IMR-90 (cell line): ENCODE data around the gene PRDM12. TPM values are rescaled to one million over a fixed set of nuclear protein-coding genes. Genes with fewer than 3 reads are reported as not detected.
A peak's percentile ranks its signal among the peaks of the same experiment; 100 is the strongest.

Source experiments
- ATAC-seq: fragments of 200-7000 bp; cut with Tn5 transposase; 2 replicates; pipeline ENCODE4 v1.9.1; 2020; ENCODE audit warnings: low read depth, mild to moderate bottlenecking, moderate library complexity
- BruUV-seq: library from RNA; stranded (reverse); fragments of 400-500 nt; replicated peaks from 2 replicates; lab custom pipeline; 2021; lab: Mats Ljungman, UMichigan
- CTCF ChIA-PET: fragments of 300-600 bp; formaldehyde crosslinking; extraction: SDS; loops from one replicate; lab custom pipeline; 2021; ENCODE audit warnings: antibody characterized with exemption; lab: Yijun Ruan, JAX
- POLR2A ChIA-PET: fragments of 300-600 bp; sonication (Branson Sonifier 250); formaldehyde crosslinking; loops from one replicate; lab custom pipeline; 2022; ENCODE audit warnings: antibody characterized with exemption; ENCODE audit not compliant: unreplicated experiment; lab: Charles Lee
- DNase-seq: peaks from one replicate; pipeline ENCODE4 v3.0.0; 2013
- H2AFZ ChIP-seq: replicated peaks from 2 replicates; pipeline ENCODE3; 2013; ENCODE audit warnings: low read length, mild to moderate bottlenecking; ENCODE audit not compliant: poor library complexity
- H2AK5ac ChIP-seq: 2 replicates; pipeline ENCODE4 v1.6.1; 2013; ENCODE audit warnings: low read depth, low read length, inconsistent platforms
- H2AK9ac ChIP-seq: replicated peaks from 2 replicates; pipeline ENCODE3; 2013; ENCODE audit warnings: mild to moderate bottlenecking, low read depth, low read length, moderate library complexity; ENCODE audit not compliant: poor library complexity
- H2BK120ac ChIP-seq: 2 replicates; pipeline ENCODE4 v1.6.1; 2013; ENCODE audit warnings: low read depth, low read length, inconsistent platforms
- H2BK15ac ChIP-seq: 3 replicates; pipeline ENCODE4 v1.6.1; 2013; ENCODE audit warnings: low read depth, low read length, inconsistent platforms
- H2BK20ac ChIP-seq: 2 replicates; pipeline ENCODE4 v1.6.1; 2013; ENCODE audit warnings: low read depth, mild to moderate bottlenecking, inconsistent platforms, low read length, moderate library complexity
- H2BK5ac ChIP-seq: 2 replicates; pipeline ENCODE4 v1.6.1; 2013; ENCODE audit warnings: mild to moderate bottlenecking, low read depth, low read length, inconsistent platforms; ENCODE audit not compliant: poor library complexity, severe bottlenecking
- H3K14ac ChIP-seq: replicated peaks from 2 replicates; pipeline ENCODE4 v1.6.1; 2013; ENCODE audit warnings: low read depth, low read length, inconsistent platforms
- H3K18ac ChIP-seq: 2 replicates; pipeline ENCODE4 v1.6.1; 2013; ENCODE audit warnings: low read depth, low read length, control low read depth
- H3K23ac ChIP-seq: 2 replicates; pipeline ENCODE4 v1.6.1; 2013; ENCODE audit warnings: low read depth, low read length, inconsistent platforms
- H3K27ac ChIP-seq: 2 replicates; pipeline ENCODE4 v1.5.1; 2013; ENCODE audit warnings: mild to moderate bottlenecking, control low read depth, low read length; ENCODE audit not compliant: insufficient read depth
- H3K27me3 ChIP-seq: 2 replicates; pipeline ENCODE4 v1.6.1; 2013; ENCODE audit warnings: low read length; ENCODE audit not compliant: control insufficient read depth, insufficient read depth
- H3K36me3 ChIP-seq: 2 replicates; pipeline ENCODE4 v1.6.1; 2013; ENCODE audit warnings: low read length, mixed read lengths; ENCODE audit not compliant: control insufficient read depth, insufficient read depth
- H3K4ac ChIP-seq: 2 replicates; pipeline ENCODE4 v1.6.1; 2013; ENCODE audit warnings: low read depth, low read length, inconsistent platforms
- H3K4me1 ChIP-seq: 2 replicates; pipeline ENCODE4 v1.6.1; 2013; ENCODE audit warnings: low read length, mixed read lengths; ENCODE audit not compliant: control insufficient read depth, insufficient read depth
- H3K4me2 ChIP-seq: 2 replicates; pipeline ENCODE4 v1.6.1; 2013; ENCODE audit warnings: low read depth, mild to moderate bottlenecking, control low read depth, low read length, moderate library complexity
- H3K4me3 ChIP-seq: 2 replicates; pipeline ENCODE4 v1.5.1; 2013; ENCODE audit warnings: low read depth, mild to moderate bottlenecking, control low read depth, low read length, moderate library complexity; ENCODE audit not compliant: insufficient read depth
- H3K56ac ChIP-seq: 2 replicates; pipeline ENCODE4 v1.6.1; 2013; ENCODE audit warnings: low read length, inconsistent platforms; ENCODE audit not compliant: insufficient read depth; ENCODE audit errors: extremely low read depth
- H3K79me1 ChIP-seq, 2 experiments: 2 replicates each; pipeline ENCODE4 v1.6.1; 2013; ENCODE audit warnings: low read length in 2 of 2, inconsistent platforms in 1 of 2, low read depth in 1 of 2
- H3K9ac ChIP-seq: 2 replicates; pipeline ENCODE4 v1.6.1; 2013; ENCODE audit warnings: low read depth, low read length, control low read depth
- H3K9me1 ChIP-seq: 2 replicates; pipeline ENCODE4 v1.6.1; 2013; ENCODE audit warnings: low read length, inconsistent platforms; ENCODE audit not compliant: insufficient read depth
- H3K9me3 ChIP-seq: 2 replicates; pipeline ENCODE4 v1.6.1; 2013; ENCODE audit warnings: low read length; ENCODE audit not compliant: control insufficient read depth, insufficient read depth
- H4K20me1 ChIP-seq: 2 replicates; pipeline ENCODE4 v1.6.1; 2013; ENCODE audit warnings: low read length, inconsistent platforms; ENCODE audit not compliant: insufficient read depth
- H4K5ac ChIP-seq: 2 replicates; pipeline ENCODE4 v1.6.1; 2013; ENCODE audit warnings: mild to moderate bottlenecking, low read depth, low read length, control low read depth
- H4K8ac ChIP-seq, 2 experiments: 2 replicates each; pipeline ENCODE4 v1.6.1; 2013; ENCODE audit warnings: low read depth in 2 of 2, low read length in 2 of 2, control low read depth in 1 of 2, inconsistent platforms in 1 of 2
- H4K91ac ChIP-seq: 2 replicates; pipeline ENCODE4 v1.6.1; 2013; ENCODE audit warnings: low read depth, low read length, inconsistent platforms; ENCODE audit not compliant: insufficient read depth
- BHLHE40 ChIP-seq: fragments of 150-350 bp; IDR thresholded peaks from 2 replicates; pipeline ENCODE4 v1.6.1; 2016; ENCODE audit warnings: mild to moderate bottlenecking, low read depth, low read length
- CEBPB ChIP-seq: IDR thresholded peaks from 2 replicates; pipeline ENCODE4 v1.6.1; 2012; ENCODE audit warnings: low read depth, low read length, improper control_type of control experiment
- CHD1 ChIP-seq: IDR thresholded peaks from 2 replicates; pipeline ENCODE4 v1.6.1; 2012; ENCODE audit warnings: low read depth, low read length, improper control_type of control experiment
- FOS ChIP-seq: fragments of 150-350 bp; IDR thresholded peaks from 2 replicates; pipeline ENCODE4 v1.6.1; 2016; ENCODE audit warnings: low read depth, low read length
- MAFK ChIP-seq: IDR thresholded peaks from 2 replicates; pipeline ENCODE4 v1.6.1; 2012; ENCODE audit warnings: low read depth, low read length, improper control_type of control experiment
- MAZ ChIP-seq: IDR thresholded peaks from 2 replicates; pipeline ENCODE4 v1.6.1; 2012; ENCODE audit warnings: low read depth, mild to moderate bottlenecking, low read length, improper control_type of control experiment, moderate library complexity, borderline replicate concordance
- MXI1 ChIP-seq: IDR thresholded peaks from 2 replicates; pipeline ENCODE4 v1.6.1; 2012; ENCODE audit warnings: low read depth, mild to moderate bottlenecking, low read length, moderate library complexity, borderline replicate concordance
- NFE2L2 ChIP-seq: fragments of 150-350 bp; IDR thresholded peaks from 2 replicates; pipeline ENCODE4 v1.6.1; 2016; ENCODE audit warnings: low read depth, mild to moderate bottlenecking, low read length
- POLR2A ChIP-seq: IDR thresholded peaks from 2 replicates; pipeline ENCODE4 v1.6.1; 2012; ENCODE audit warnings: mild to moderate bottlenecking, low read depth, low read length
- RAD21 ChIP-seq: IDR thresholded peaks from 2 replicates; pipeline ENCODE4 v1.6.1; 2012; ENCODE audit warnings: low read length, improper control_type of control experiment
- RCOR1 ChIP-seq: IDR thresholded peaks from 2 replicates; pipeline ENCODE4 v1.6.1; 2012; ENCODE audit warnings: mild to moderate bottlenecking, low read length, improper control_type of control experiment; ENCODE audit not compliant: insufficient replicate concordance
- RFX5 ChIP-seq: IDR thresholded peaks from 2 replicates; pipeline ENCODE4 v1.8.0; 2012; ENCODE audit warnings: low read depth, mild to moderate bottlenecking, low read length, moderate library complexity
- SMC3 ChIP-seq: fragments of 150-350 bp; IDR thresholded peaks from 2 replicates; pipeline ENCODE4 v1.6.1; 2016; ENCODE audit warnings: low read depth, mild to moderate bottlenecking, antibody characterized with exemption, low read length, moderate library complexity
- WGBS, 2 experiments: methylation state at CpG; one replicate each; pipeline versions ENCODE4 v1.1.5 to v1.1.7; 2013; ENCODE audit warnings: missing lambda C conversion rate in 2 of 2; ENCODE audit not compliant: insufficient read length in 1 of 2; ENCODE audit errors: extremely low coverage in 2 of 2; 5-methylcytosine and 5-hydroxymethylcytosine counted together
- dilution Hi-C: fragments of 300-500 bp; cut with HindIII; formaldehyde crosslinking; loops from one replicate; pipeline ENCODE4 v1.14.3; 2018; ENCODE audit warnings: low sequenced_read_pairs; ENCODE audit not compliant: unreplicated experiment
- in situ Hi-C: fragments of 300-500 bp; cut with MboI; formaldehyde crosslinking; loops from 3 replicates; pipeline ENCODE4 v1.14.3; 2019; ENCODE audit warnings: low sequenced_read_pairs, inconsistent platforms, mixed read lengths
- intact Hi-C: fragments of 100-400 bp; cut with micrococcal nuclease; formaldehyde crosslinking; loops from 2 replicates; pipeline ENCODE4 v1.10.0; 2022
- polyA plus RNA-seq, 3 experiments: library from polyadenylated mRNA; depleted of rRNA; stranded (reverse); fragments of >200 nt; gene quantifications; 2 replicates each; pipeline ENCODE4 v1.2.3, GENCODE V29; 2012; ENCODE audit warnings: low replicate concordance in 1 of 3
- total RNA-seq: library from RNA; depleted of rRNA; stranded (reverse); fragments of >200 nt; gene quantifications from 2 replicates; pipeline ENCODE4 v1.2.3, GENCODE V29; 2012
- TF ChIP-seq, protein P1 (sequence below): fragments of 150-350 bp; IDR thresholded peaks from 2 replicates; pipeline ENCODE4 v1.6.1; 2017; ENCODE audit warnings: mild to moderate bottlenecking, antibody characterized with exemption, low read length, low read depth
- TF ChIP-seq, protein P2 (sequence below): conservative IDR thresholded peaks from 2 replicates; pipeline ENCODE4 v1.5.1; 2012; ENCODE audit warnings: mild to moderate bottlenecking, low read depth, low read length, improper control_type of control experiment
- TF ChIP-seq, protein P3 (sequence below): fragments of 150-350 bp; IDR thresholded peaks from 2 replicates; pipeline ENCODE4 v1.6.1; 2016; ENCODE audit warnings: low read depth, mild to moderate bottlenecking, low read length, moderate library complexity, borderline replicate concordance

The PRDM12 gene
- total and polyA plus RNA-seq, 2 of the 4 experiments (the other 2 are of a cell fraction), result not detected

DNA sequence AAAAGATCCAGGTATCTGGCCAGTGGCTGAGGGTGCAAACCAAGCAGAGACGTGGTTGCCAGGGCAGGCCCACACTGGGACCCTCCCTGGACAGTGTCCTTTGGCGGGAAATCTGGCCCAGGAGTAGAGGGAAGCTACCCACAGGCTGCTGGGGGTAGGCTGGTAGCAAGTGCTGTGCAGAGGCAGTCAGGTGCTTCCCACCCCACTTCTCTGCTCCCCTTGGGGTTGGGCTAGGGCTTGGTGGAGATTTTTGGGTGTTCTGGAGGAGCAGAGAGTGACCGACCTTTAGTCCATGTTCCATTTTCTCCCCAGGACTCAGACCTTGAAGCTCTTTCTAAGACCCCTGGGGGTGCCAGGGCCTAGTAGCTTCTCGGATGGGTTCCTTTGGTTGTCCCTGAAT, 5.6 kb downstream of the PRDM12 start:
- Histone ChIP-seq H2AK5ac (no peak overlapping the region), H3K14ac (no peak overlapping the region), H3K4me1 (no peaks in the 10 kb centered on the region), H2AK9ac (peak overlapping the region; percentile 13), H4K8ac (no peak overlapping the region), H3K36me3 (no peaks in the 10 kb centered on the region), H3K27ac (no peak overlapping the region), H4K5ac (no peak overlapping the region), H3K4ac (no peak overlapping the region), H3K4me3 (no peak overlapping the region), H3K9ac (no peak overlapping the region), H3K9me3 (no peaks in the 10 kb centered on the region), H2BK5ac (no peak overlapping the region), H3K23ac (no peak overlapping the region), H2BK15ac (no peak overlapping the region), H4K91ac (no peak overlapping the region), H3K56ac (no peak overlapping the region), H2BK20ac (no peak overlapping the region), H3K79me1 (no peaks in the 10 kb centered on the region), H3K27me3 (peaks cover 39% of the 10 kb centered on the region), H4K20me1 (peaks cover 3% of the 10 kb centered on the region; the same call in 1 of the 2 replicates), H2AFZ (no peak overlapping the region), H3K18ac (no peak overlapping the region), H2BK120ac (no peak overlapping the region), H3K4me2 (no peak overlapping the region), H3K9me1 (no peaks in the 10 kb centered on the region)
- TF ChIP-seq, protein P1, sequence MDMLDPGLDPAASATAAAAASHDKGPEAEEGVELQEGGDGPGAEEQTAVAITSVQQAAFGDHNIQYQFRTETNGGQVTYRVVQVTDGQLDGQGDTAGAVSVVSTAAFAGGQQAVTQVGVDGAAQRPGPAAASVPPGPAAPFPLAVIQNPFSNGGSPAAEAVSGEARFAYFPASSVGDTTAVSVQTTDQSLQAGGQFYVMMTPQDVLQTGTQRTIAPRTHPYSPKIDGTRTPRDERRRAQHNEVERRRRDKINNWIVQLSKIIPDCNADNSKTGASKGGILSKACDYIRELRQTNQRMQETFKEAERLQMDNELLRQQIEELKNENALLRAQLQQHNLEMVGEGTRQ, result no peak
- no peak for TF ChIP-seq POLR2A
- TF ChIP-seq RCOR1, result no peak
- no peak for TF ChIP-seq CHD1
- no peak for TF ChIP-seq RAD21
- TF ChIP-seq MXI1, result no peak
- TF ChIP-seq, protein P2, sequence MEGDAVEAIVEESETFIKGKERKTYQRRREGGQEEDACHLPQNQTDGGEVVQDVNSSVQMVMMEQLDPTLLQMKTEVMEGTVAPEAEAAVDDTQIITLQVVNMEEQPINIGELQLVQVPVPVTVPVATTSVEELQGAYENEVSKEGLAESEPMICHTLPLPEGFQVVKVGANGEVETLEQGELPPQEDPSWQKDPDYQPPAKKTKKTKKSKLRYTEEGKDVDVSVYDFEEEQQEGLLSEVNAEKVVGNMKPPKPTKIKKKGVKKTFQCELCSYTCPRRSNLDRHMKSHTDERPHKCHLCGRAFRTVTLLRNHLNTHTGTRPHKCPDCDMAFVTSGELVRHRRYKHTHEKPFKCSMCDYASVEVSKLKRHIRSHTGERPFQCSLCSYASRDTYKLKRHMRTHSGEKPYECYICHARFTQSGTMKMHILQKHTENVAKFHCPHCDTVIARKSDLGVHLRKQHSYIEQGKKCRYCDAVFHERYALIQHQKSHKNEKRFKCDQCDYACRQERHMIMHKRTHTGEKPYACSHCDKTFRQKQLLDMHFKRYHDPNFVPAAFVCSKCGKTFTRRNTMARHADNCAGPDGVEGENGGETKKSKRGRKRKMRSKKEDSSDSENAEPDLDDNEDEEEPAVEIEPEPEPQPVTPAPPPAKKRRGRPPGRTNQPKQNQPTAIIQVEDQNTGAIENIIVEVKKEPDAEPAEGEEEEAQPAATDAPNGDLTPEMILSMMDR, result no peak
- TF ChIP-seq CEBPB, result no peak
- no peak for TF ChIP-seq RFX5
- TF ChIP-seq MAFK, result no peak
- TF ChIP-seq SMC3, result no peak
- TF ChIP-seq, protein P3, sequence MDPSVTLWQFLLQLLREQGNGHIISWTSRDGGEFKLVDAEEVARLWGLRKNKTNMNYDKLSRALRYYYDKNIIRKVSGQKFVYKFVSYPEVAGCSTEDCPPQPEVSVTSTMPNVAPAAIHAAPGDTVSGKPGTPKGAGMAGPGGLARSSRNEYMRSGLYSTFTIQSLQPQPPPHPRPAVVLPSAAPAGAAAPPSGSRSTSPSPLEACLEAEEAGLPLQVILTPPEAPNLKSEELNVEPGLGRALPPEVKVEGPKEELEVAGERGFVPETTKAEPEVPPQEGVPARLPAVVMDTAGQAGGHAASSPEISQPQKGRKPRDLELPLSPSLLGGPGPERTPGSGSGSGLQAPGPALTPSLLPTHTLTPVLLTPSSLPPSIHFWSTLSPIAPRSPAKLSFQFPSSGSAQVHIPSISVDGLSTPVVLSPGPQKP, result no peak
- no peak for TF ChIP-seq FOS
- TF ChIP-seq MAZ, result no peak
- TF ChIP-seq NFE2L2, result no peak
- no peak for TF ChIP-seq BHLHE40
- WGBS, 2 experiments, result 100% methylated on average over 1 of the region's 4 CpGs; no CpG with 5 or more reads in 1 of the 2 experiments
- ATAC-seq (no peak), DNase-seq (no peak)
- intact Hi-C loops, result no loop called here
- ChIA-PET POLR2A (no interaction called here), CTCF (no interaction called here)
- no TSS peak for BruUV-seq
- in situ Hi-C loops, result loop anchor here (25.0 kb wide), 1 partner anchor 558 kb away; no protein-coding TSS in a partner anchor
- dilution Hi-C loops, result no loop called here
